ENCODE data around the gene CKMT1B.
"Not testable (repeated sequence)": the region's sequence is repeated elsewhere in the genome, so short reads cannot be mapped to it uniquely, and the experiment has no call there.

DNA sequence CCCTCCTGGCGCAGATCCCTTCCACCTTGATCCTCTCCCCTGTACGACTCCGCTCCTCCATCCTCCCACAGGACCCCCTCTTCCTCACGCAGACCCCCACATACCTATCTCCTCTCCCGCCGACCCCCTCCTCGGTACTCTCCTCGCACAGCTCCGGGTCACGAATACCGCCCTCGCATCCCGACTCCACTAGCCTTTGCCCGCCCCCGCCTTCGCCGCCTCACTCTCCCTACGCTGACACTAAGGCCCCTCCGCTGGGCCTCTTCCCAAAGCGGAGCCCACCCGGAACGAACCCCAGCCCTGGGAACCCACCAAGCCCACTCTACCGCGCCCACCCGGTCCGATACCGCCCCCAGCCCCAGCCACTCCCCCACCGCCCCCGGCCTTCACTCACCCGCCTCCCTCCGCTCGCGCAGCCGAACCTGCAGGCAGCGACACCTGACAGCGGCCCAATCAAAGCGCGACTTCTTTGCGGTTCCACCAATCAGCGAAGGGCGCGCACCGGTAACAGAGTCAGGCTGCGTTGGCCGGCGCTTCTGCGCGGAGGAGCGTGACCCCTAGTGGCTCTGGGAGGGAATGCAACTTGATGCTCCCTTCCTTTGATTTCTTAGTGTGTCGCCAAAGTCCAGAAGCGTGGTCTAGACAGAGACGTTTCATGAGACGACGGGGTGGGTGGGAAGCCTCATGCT lies 3.9 kb upstream of the CKMT1B start, which contains the start of gene PPIP5K1:
- TF ChIP-seq, protein P1, sequence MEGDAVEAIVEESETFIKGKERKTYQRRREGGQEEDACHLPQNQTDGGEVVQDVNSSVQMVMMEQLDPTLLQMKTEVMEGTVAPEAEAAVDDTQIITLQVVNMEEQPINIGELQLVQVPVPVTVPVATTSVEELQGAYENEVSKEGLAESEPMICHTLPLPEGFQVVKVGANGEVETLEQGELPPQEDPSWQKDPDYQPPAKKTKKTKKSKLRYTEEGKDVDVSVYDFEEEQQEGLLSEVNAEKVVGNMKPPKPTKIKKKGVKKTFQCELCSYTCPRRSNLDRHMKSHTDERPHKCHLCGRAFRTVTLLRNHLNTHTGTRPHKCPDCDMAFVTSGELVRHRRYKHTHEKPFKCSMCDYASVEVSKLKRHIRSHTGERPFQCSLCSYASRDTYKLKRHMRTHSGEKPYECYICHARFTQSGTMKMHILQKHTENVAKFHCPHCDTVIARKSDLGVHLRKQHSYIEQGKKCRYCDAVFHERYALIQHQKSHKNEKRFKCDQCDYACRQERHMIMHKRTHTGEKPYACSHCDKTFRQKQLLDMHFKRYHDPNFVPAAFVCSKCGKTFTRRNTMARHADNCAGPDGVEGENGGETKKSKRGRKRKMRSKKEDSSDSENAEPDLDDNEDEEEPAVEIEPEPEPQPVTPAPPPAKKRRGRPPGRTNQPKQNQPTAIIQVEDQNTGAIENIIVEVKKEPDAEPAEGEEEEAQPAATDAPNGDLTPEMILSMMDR (conservative IDR thresholded peaks at IDR 0.05; ENCODE audit: low read length): not testable (repeated sequence)
- not testable (repeated sequence) for TF ChIP-seq EZH2phosphoT487 (IDR thresholded peaks at IDR 0.05; ENCODE audit: borderline replicate concordance)

Measured in Loucy (cell line).